Tibial nerve (tissue), 4 donors: Measurements from ENCODE around the gene GPR22. TPM values are rescaled to one million over a fixed set of nuclear protein-coding genes. Genes with fewer than 3 reads are reported as not detected.

Source experiments
- DNase-seq, 2 donors: peaks; one replicate each; pipeline ENCODE4 v3.0.0-alpha.2; 2019; ENCODE audit warnings: low spot score in 2 of 2
- H3K27ac ChIP-seq, 4 donors: fragments of 200-600 bp; sonication (generic) in 3 of 4; one replicate each; pipeline ENCODE4 v1.5.1; 2017 to 2019; ENCODE audit warnings: mild to moderate bottlenecking in 1 of 4
- H3K27me3 ChIP-seq, 2 donors: fragments of 200-600 bp; sonication (generic) in 1 of 2; one replicate each; pipeline versions ENCODE4 v1.5.1 to v1.6.0; 2017 to 2019
- H3K36me3 ChIP-seq, 3 donors: fragments of 200-600 bp; sonication (generic); one replicate each; pipeline ENCODE4 v1.5.1; 2018 to 2019
- H3K4me1 ChIP-seq, 4 donors: fragments of 200-600 bp; sonication (generic) in 3 of 4; one replicate each; pipeline ENCODE4 v1.5.1; 2017 to 2019
- H3K4me3 ChIP-seq, 4 donors: fragments of 200-600 bp; sonication (generic) in 3 of 4; one replicate each; pipeline ENCODE4 v1.5.1; 2017 to 2019; ENCODE audit warnings: mild to moderate bottlenecking in 1 of 4, moderate library complexity in 1 of 4
- H3K9me3 ChIP-seq, 4 donors: fragments of 200-600 bp; sonication (generic) in 3 of 4; one replicate each; pipeline ENCODE4 v1.5.1; 2017 to 2019
- CTCF ChIP-seq, 5 experiments: fragments of 200-600 bp in 3 of 5; fragments of 450-650 bp in 2 of 5; sonication (generic) in 3 of 5; IDR thresholded peaks; one replicate each; pipeline ENCODE4 v1.5.1; 2016 to 2019; ENCODE audit warnings: antibody characterized with exemption in 5 of 5, mild to moderate bottlenecking in 3 of 5, moderate library complexity in 2 of 5
- EP300 ChIP-seq, 2 donors: sonication (generic); formaldehyde crosslinking; IDR thresholded peaks; one replicate each; pipeline ENCODE4 v1.6.1; 2017; ENCODE audit warnings: antibody characterized with exemption in 2 of 2, mild to moderate bottlenecking in 1 of 2
- POLR2A ChIP-seq, 2 donors: fragments of 450-650 bp; IDR thresholded peaks; one replicate each; pipeline ENCODE4 v1.6.1; 2017; ENCODE audit warnings: antibody characterized with exemption in 2 of 2, mild to moderate bottlenecking in 2 of 2, moderate library complexity in 2 of 2
- WGBS, 2 donors: methylation state at CpG; one replicate each; pipeline ENCODE4 v1.1.5; 2018; 5-methylcytosine and 5-hydroxymethylcytosine counted together
- total RNA-seq, 4 donors: library from RNA; depleted of rRNA; stranded (reverse); fragments of >200 nt; gene quantifications; one replicate each; pipeline ENCODE4 v1.1.0, GENCODE V29; 2016

The GPR22 gene
- total RNA-seq, 4 donors from 2014 or later = not detected

GRCh38 chr7:107492875-107493274 lies 23.0 kb downstream of the GPR22 start:
- Histone ChIP-seq H3K4me3 (no peak overlapping the region), H3K4me1 (peaks cover 0 to 9% (median 2%) of the 10 kb centered on the region in 4 donors), H3K27ac (no peak overlapping the region), H3K36me3 (peaks cover 0 to 3% (median 0%) of the 10 kb centered on the region in 3 donors), H3K27me3 (no peaks in the 10 kb centered on the region), H3K9me3 (no peaks in the 10 kb centered on the region)
- no peak for TF ChIP-seq POLR2A (IDR thresholded peaks at IDR 0.05)
- TF ChIP-seq CTCF (IDR thresholded peaks at IDR 0.05) = no peak
- TF ChIP-seq EP300 (IDR thresholded peaks at IDR 0.05) = no peak
- no peak for DNase-seq
- 95 to 97% methylated on average over 2 of the region's 2 CpGs for WGBS, 2 donors

- H3K4me1 ChIP-seq = peaks cover 0 to 6% (median 2%) of the 10 kb centered on the region in 4 donors
- 92% methylated on average over 3 of the region's 3 CpGs for WGBS, 2 donors
- no peaks in the 10 kb centered on the region for H3K9me3 ChIP-seq
- no peak overlapping the region for H3K27ac ChIP-seq
- H3K36me3 ChIP-seq = peaks cover 0 to 3% (median 0%) of the 10 kb centered on the region in 3 donors
- H3K4me3 ChIP-seq = no peak overlapping the region
- TF ChIP-seq POLR2A (IDR thresholded peaks at IDR 0.05) (no peak), EP300 (IDR thresholded peaks at IDR 0.05) (no peak), CTCF (IDR thresholded peaks at IDR 0.05) (no peak)
- DNase-seq = no peak
- H3K27me3 ChIP-seq = no peaks in the 10 kb centered on the region
These were observed 24.5 kb downstream of the GPR22 start for GRCh38 chr7:107494315-107494751.

GRCh38 chr7:107494884-107495283 lies 25.0 kb downstream of the GPR22 start:
- H3K9me3 ChIP-seq = no peaks in the 10 kb centered on the region
- no peaks in the 10 kb centered on the region for H3K27me3 ChIP-seq
- no peak overlapping the region for H3K4me3 ChIP-seq
- peaks cover 0 to 3% (median under 1%) of the 10 kb centered on the region in 4 donors for H3K4me1 ChIP-seq
- H3K36me3 ChIP-seq = peaks cover 0 to 3% (median 0%) of the 10 kb centered on the region in 3 donors
- H3K27ac ChIP-seq = no peak overlapping the region
- WGBS, 2 donors = 90 to 91% methylated on average over 6 of the region's 6 CpGs
- no peak for TF ChIP-seq POLR2A (IDR thresholded peaks at IDR 0.05)
- no peak for TF ChIP-seq CTCF (IDR thresholded peaks at IDR 0.05)
- no peak for TF ChIP-seq EP300 (IDR thresholded peaks at IDR 0.05)
- DNase-seq = no peak

- H3K36me3 ChIP-seq = peaks cover 0 to 3% (median 0%) of the 10 kb centered on the region in 3 donors
- H3K4me3 ChIP-seq = no peak overlapping the region
- no peak for DNase-seq
- no peaks in the 10 kb centered on the region for H3K27me3 ChIP-seq
- H3K27ac ChIP-seq = no peak overlapping the region
- H3K4me1 ChIP-seq = peaks cover 0 to 3% (median 0%) of the 10 kb centered on the region in 4 donors
- no peaks in the 10 kb centered on the region for H3K9me3 ChIP-seq
- TF ChIP-seq CTCF (IDR thresholded peaks at IDR 0.05) (no peak), POLR2A (IDR thresholded peaks at IDR 0.05) (no peak), EP300 (IDR thresholded peaks at IDR 0.05) (no peak)
These were observed 25.7 kb downstream of the GPR22 start for GRCh38 chr7:107495516-107495915.

- TF ChIP-seq CTCF (IDR thresholded peaks at IDR 0.05) = no peak
- no peak for TF ChIP-seq POLR2A (IDR thresholded peaks at IDR 0.05)
- no peak for TF ChIP-seq EP300 (IDR thresholded peaks at IDR 0.05)
- H3K27ac ChIP-seq = no peak overlapping the region
- no peak overlapping the region for H3K4me3 ChIP-seq
- H3K4me1 ChIP-seq = peaks cover 0 to 3% (median 0%) of the 10 kb centered on the region in 4 donors
- H3K36me3 ChIP-seq = no peaks in the 10 kb centered on the region
- H3K9me3 ChIP-seq = no peaks in the 10 kb centered on the region
- H3K27me3 ChIP-seq = no peaks in the 10 kb centered on the region
- DNase-seq = no peak
- 86 to 93% methylated on average over 4 of the region's 4 CpGs for WGBS, 2 donors
These were observed 29.9 kb downstream of the GPR22 start for GRCh38 chr7:107499731-107500130.
